OCI-LY7 (cell line): ENCODE data around the gene CFAP74.

Source experiments
- EZH2phosphoT487 ChIP-seq: fragments of 200-600 bp; sonication (generic); IDR thresholded peaks from 2 replicates; pipeline ENCODE4 v1.6.1; 2018; ENCODE audit warnings: low read depth, borderline replicate concordance, mild to moderate bottlenecking, mixed run types, antibody characterized with exemption, low read length, moderate library complexity, mixed read lengths
- TF ChIP-seq, protein P1 (sequence below): fragments of 200-600 bp; sonication (generic); conservative IDR thresholded peaks from 2 replicates; pipeline ENCODE4 v1.5.1; 2014; ENCODE audit warnings: mild to moderate bottlenecking, antibody characterized with exemption, low read length, moderate library complexity, mixed read lengths

DNA sequence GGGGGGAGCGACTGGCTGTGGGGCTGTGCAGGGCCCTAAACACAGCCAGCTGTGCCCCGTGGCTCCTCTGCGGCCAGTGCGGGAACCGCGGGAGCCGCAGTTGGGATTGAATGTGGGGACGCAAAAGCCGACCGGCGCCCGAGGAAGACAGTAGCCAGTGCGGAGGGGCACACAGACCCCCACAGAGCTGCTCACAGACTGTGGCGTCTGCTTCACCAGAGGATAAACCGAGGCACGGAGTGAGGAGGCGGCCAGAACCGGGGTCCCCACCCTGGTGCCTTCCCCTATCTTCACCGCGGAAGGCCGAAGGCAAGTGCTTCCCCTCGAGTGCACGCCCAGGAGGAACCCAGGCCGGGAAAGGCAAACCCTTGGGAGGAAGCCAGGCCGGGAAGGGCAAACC is 75.8 kb downstream of the CFAP74 start:
- TF ChIP-seq, protein P1, sequence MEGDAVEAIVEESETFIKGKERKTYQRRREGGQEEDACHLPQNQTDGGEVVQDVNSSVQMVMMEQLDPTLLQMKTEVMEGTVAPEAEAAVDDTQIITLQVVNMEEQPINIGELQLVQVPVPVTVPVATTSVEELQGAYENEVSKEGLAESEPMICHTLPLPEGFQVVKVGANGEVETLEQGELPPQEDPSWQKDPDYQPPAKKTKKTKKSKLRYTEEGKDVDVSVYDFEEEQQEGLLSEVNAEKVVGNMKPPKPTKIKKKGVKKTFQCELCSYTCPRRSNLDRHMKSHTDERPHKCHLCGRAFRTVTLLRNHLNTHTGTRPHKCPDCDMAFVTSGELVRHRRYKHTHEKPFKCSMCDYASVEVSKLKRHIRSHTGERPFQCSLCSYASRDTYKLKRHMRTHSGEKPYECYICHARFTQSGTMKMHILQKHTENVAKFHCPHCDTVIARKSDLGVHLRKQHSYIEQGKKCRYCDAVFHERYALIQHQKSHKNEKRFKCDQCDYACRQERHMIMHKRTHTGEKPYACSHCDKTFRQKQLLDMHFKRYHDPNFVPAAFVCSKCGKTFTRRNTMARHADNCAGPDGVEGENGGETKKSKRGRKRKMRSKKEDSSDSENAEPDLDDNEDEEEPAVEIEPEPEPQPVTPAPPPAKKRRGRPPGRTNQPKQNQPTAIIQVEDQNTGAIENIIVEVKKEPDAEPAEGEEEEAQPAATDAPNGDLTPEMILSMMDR = no peak
- TF ChIP-seq EZH2phosphoT487 = no peak
